Calu3 (cell line): Measurements from ENCODE around the gene S100A12. TPM values are rescaled to one million over a fixed set of nuclear protein-coding genes. Genes with fewer than 3 reads are reported as not detected.
A peak's percentile ranks its signal among the peaks of the same experiment; 100 is the strongest.

Source experiments
- BruUV-seq: library from RNA; stranded (reverse); fragments of 400-500 nt; replicated peaks from 2 replicates; lab custom pipeline; 2021; lab: Mats Ljungman, UMichigan
- CTCF ChIA-PET: fragments of 300-600 bp; sonication (Branson Sonifier 250); formaldehyde crosslinking; loops from one replicate; lab custom pipeline; 2022; ENCODE audit warnings: antibody characterized with exemption; lab: Charles Lee
- DNase-seq: peaks from one replicate; pipeline ENCODE4 v3.0.0; 2022
- H3K27ac Mint-ChIP-seq: one replicate; pipeline ENCODE4 v1.8.0; 2022; ENCODE audit warnings: mixed read lengths; ENCODE audit not compliant: unreplicated experiment
- H3K27me3 Mint-ChIP-seq: one replicate; pipeline ENCODE4 v1.8.0; 2022; ENCODE audit warnings: mixed read lengths; ENCODE audit not compliant: unreplicated experiment
- H3K36me3 Mint-ChIP-seq: one replicate; pipeline ENCODE4 v1.8.0; 2022; ENCODE audit warnings: mild to moderate bottlenecking, moderate library complexity, mixed read lengths; ENCODE audit not compliant: insufficient read depth, unreplicated experiment
- H3K4me1 Mint-ChIP-seq: one replicate; pipeline ENCODE4 v1.8.0; 2022; ENCODE audit warnings: mild to moderate bottlenecking, low read depth, mixed read lengths; ENCODE audit not compliant: unreplicated experiment
- H3K4me3 Mint-ChIP-seq: one replicate; pipeline ENCODE4 v1.8.0; 2022; ENCODE audit warnings: mild to moderate bottlenecking, low read depth, moderate library complexity, mixed read lengths; ENCODE audit not compliant: unreplicated experiment
- H3K9me3 Mint-ChIP-seq: one replicate; pipeline ENCODE4 v1.8.0; 2022; ENCODE audit warnings: low read depth, mixed read lengths; ENCODE audit not compliant: unreplicated experiment
- CTCF ChIP-seq: fragments of 200-600 bp; IDR thresholded peaks from one replicate; pipeline ENCODE4 v1.8.0; 2022; ENCODE audit warnings: antibody characterized with exemption; ENCODE audit not compliant: unreplicated experiment
- intact Hi-C: fragments of 100-400 bp; cut with micrococcal nuclease; formaldehyde crosslinking; loops from one replicate; pipeline ENCODE4 v1.10.0; 2022; ENCODE audit not compliant: unreplicated experiment
- total RNA-seq: library from RNA; stranded (reverse); gene quantifications from 2 replicates; pipeline ENCODE4 v1.2.3, GENCODE V29; 2022

The S100A12 gene
- total RNA-seq, 1 experiment from 2014 or later: not detected

GRCh38 chr1:153352523-153352922 lies 22.9 kb downstream of the S100A12 start:
- TF ChIP-seq CTCF: peak; percentile 93
- Mint-ChIP-seq H3K27me3 (peaks cover 65% of the 10 kb centered on the region), H3K27ac (no peak overlapping the region), H3K36me3 (no peaks in the 10 kb centered on the region), H3K9me3 (no peaks in the 10 kb centered on the region), H3K4me3 (no peak overlapping the region), H3K4me1 (peaks cover 26% of the 10 kb centered on the region)
- intact Hi-C loops: loop anchor here (1.0 to 10.0 kb wide), 3 partner anchors 143 to 632 kb away; partner anchors contain the start of genes RAB13 and S100A2
- CTCF ChIA-PET: interaction anchor here (0.9 to 4.7 kb wide), 4 partner anchors 9 to 142 kb away, joined by 4 to 58 read pairs (median 6); no protein-coding TSS in a partner anchor
- DNase-seq: peak; percentile 73
- no TSS peak for BruUV-seq

DNA sequence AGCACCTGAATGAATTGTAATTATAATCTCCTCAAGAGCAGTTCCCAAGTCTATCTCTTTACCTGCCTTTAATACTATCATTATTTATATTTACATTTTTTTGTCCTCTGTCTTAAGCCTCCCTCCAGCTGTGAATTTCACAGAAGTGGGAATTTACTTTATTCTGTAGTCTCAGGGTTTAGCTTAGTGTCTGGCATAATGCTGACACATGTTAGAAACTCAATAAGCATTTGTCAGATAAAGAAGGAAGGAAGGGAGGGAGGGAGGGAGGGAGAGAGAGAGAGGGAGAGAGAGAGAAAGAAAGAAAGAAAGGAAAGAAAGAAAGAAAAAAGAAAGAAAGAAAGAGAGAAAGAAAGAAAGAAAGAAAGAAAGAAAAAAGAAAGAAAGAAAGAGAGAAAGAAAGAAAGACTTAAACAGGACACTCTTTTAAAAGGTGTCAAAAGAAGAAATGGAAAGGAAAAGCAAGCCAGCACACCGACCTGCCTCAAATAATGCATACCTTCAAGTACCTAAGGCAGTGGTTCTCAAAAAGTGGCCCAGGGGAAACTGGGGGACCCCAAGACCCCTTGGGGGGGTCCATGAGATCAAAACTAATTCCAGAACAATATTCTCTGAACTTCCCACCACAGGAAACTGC lies 25.0 kb downstream of the S100A12 start:
- Mint-ChIP-seq H3K9me3 (no peaks in the 10 kb centered on the region), H3K27ac (no peak overlapping the region), H3K36me3 (no peaks in the 10 kb centered on the region), H3K4me3 (no peak overlapping the region), H3K4me1 (peaks cover 21% of the 10 kb centered on the region), H3K27me3 (peaks cover 71% of the 10 kb centered on the region)
- TF ChIP-seq CTCF: no peak
- DNase-seq: no peak
- BruUV-seq: no TSS peak
- CTCF ChIA-PET: interaction anchor here (0.6 to 0.7 kb wide), 2 partner anchors 195 to 282 kb away, joined by 4 to 6 read pairs; no protein-coding TSS in a partner anchor
- intact Hi-C loops: loop anchor here (5.0 to 10.0 kb wide), 2 partner anchors 217 to 634 kb away; partner anchors contain the start of genes RAB13 and S100A2

GRCh38 chr1:153349363-153350320 lies 25.8 kb downstream of the S100A12 start:
- CTCF ChIA-PET: interaction anchor here (0.6 to 0.7 kb wide), 2 partner anchors 194 to 283 kb away, joined by 4 to 6 read pairs; no protein-coding TSS in a partner anchor
- peaks cover 71% of the 10 kb centered on the region for H3K27me3 Mint-ChIP-seq
- H3K36me3 Mint-ChIP-seq: no peaks in the 10 kb centered on the region
- no peak overlapping the region for H3K4me3 Mint-ChIP-seq
- BruUV-seq: no TSS peak
- no peak overlapping the region for H3K27ac Mint-ChIP-seq
- no peak for DNase-seq
- H3K9me3 Mint-ChIP-seq: no peaks in the 10 kb centered on the region
- no peak for TF ChIP-seq CTCF
- peaks cover 27% of the 10 kb centered on the region for H3K4me1 Mint-ChIP-seq
- intact Hi-C loops: loop anchor here (5.0 to 10.0 kb wide), 2 partner anchors 218 to 635 kb away; partner anchors contain the start of genes RAB13 and S100A2
